CD4-positive, alpha-beta T cell treated with Interleukin-12 subunit alpha and Interleukin-12 subunit beta, for 1 hour (primary cell): Measurements from ENCODE around the gene ANTXR2.

Experiments used
- DNase-seq: peaks from one replicate; pipeline ENCODE4 v3.0.0-alpha.2; 2020

ANTXR2 gene

GRCh38 chr4:80065601-80066000 lies 7.4 kb downstream of the ANTXR2 start:
- no peak for DNase-seq

DNA sequence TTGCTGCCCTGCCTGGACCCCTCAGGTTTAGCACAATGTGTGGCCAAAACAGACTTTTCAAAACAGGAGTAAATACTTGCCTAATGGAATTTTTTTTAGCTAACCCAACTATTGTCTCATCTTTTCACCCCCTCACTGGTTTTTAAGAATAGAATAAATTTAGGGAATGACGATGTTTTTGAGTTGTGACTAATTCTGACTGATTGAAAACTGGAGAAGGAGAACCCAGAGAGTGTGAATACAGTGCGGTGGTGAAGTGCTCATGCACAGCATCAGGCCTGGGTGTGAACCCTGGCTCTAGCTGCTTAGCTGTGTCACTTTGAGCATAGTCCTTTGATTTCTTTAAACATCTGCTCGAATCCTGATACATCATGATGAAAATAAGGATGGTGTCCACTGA lies 10.5 kb downstream of the ANTXR2 start:
- no peak for DNase-seq

DNA sequence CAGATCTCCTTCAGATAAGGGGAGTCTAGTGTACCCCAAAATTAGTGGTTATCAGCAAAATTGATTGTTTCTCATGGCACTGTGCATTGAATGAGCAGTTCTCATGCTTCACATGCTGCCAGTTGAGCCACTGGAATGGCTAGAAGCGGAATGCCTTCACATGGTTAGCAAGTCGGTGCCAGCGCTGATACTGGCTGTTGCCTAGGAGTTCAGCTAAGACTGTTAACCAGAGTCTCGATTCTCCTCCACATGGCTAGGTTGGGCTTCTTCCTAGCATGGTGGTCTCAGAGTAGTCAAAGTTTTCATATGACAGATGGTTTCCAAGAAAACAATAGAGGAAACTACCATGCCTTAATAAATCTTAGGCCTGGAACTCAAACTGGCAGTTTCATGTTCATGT lies 12.2 kb downstream of the ANTXR2 start:
- DNase-seq = no peak

GRCh38 chr4:80058740-80059139 lies 14.3 kb downstream of the ANTXR2 start:
- DNase-seq = peak; percentile 87

DNA sequence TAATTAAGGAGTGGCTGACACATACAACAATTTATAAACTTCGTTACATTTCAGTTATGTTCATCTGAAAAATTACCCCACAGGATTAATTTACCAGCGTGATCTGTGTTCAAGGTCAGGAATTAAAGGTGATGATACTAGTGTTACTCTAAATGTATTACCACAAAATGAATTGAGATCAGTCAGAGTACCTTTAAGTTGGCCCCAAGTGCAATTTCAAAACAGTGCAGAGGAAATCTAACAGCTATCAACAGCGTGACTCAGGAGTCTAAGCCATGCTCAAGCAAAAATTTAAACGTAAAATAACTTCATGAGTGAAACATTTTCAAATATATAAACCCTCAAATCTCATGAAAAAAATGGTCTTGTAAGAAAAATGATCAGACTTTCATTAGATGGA lies 18.7 kb downstream of the ANTXR2 start:
- DNase-seq = no peak

DNA sequence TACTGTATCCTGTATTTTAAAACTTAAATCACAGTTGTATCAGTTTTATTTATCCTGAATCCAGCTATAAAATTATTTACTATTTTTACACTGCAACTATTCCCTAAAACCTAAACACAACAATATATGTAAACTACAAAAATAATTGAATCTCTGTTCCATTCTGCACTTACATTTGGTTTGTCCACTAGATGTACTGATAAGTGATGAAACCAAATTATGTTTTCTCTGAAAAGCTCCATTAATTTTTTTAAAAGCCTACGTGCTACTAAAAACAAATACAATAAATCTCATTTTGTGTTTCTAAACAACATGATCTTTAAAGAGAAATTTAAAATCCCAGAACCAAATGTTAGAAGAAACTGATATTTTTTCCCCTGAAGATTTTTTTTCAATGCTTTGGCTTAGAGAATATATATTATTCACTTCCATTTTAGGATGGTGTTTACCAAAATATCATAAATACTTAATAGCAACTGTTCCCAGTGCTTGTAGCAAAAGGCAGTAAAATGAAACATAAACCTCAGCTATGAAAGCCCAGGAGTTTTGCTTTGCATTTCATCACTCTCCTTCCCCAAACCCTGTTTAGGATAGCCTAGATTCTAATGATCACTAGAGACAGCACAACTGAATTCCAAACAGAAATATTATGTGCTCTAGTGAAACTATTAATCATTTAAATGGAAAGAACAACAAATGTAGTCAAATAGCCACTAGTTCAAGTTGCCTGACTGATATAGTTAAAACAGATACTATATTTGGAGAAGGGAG lies 19.7 kb downstream of the ANTXR2 start:
- DNase-seq = no peak

DNA sequence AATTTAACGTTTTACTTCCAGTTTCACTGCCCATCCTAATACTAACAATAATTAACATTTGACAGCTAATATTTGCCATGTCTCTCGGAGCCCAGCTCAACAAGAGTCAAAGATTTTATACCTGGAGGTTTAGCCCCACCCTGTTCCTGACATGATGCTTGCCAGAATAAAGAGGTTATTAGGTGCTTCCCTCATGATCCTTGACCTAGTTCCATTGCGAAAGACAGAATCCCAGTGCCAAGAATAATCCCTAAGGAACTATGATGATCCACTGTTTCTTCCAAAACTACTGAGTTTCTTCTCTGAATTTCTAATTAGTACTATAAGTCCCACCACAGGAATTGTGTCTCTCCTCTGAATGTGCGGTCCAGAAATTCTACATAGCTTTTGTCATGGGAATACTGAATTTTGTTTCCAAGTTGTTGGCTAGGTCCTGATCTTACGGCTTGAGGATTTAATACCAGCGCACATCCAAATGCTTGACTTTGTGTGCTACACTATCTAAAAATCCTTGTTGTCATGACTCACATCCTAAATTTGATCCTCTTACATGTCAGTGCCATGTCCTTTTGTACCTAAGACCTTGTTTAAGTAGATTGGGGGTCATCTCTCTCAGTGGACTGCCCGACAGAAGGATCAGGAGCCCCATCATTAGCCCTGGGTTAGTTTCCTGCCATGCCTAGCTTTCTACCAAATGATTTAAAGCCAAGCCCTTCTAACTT lies 23.1 kb downstream of the ANTXR2 start:
- DNase-seq = no peak

DNA sequence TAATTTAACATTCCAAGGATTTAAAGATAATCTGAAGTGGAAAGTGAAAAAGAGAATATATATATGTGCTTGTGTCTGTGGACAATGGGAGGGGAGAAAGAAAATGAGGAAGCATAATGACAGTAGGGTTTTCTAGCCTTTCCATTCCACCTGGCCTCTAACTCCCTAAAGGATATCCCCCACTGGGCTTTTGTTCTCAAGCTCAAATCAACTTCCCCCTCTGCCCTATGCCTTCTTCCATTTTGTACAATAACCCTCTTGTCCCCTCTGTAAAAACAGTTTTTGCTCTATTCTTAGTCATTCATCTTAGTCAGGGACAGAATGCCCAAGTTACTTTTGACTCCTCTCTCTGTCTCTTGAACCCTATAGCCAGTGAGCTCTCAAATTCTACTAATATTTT lies 23.6 kb downstream of the ANTXR2 start:
- no peak for DNase-seq

- DNase-seq = no peak
These were observed 27.2 kb downstream of the ANTXR2 start for GRCh38 chr4:80045786-80046185.

DNA sequence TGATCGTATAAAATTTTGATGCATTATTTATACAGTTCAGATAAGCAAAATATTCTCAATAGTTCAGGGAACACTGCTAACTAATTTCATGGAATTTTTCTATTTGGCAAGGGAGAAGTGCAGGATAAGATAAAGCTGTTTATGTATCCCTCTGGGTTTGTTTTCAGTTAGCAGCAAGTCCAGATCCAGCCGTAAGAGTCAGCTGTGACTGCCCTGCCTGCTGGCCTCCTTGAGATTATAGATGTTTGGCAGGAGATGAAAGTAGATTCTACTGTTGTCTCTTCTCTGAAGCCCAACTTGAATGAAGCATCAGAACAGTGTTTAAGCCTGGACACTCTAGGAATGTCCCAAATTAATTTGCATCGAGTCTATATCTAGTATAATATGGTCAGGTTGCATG lies 29.5 kb downstream of the ANTXR2 start:
- DNase-seq = no peak

GRCh38 chr4:80042821-80043220 lies 30.2 kb downstream of the ANTXR2 start:
- DNase-seq = no peak

- no peak for DNase-seq
These were observed 35.2 kb downstream of the ANTXR2 start for GRCh38 chr4:80037864-80038263.

- DNase-seq = no peak
These were observed 35.9 kb downstream of the ANTXR2 start for GRCh38 chr4:80036949-80037685.

GRCh38 chr4:80036306-80036705 lies 36.7 kb downstream of the ANTXR2 start:
- no peak for DNase-seq

GRCh38 chr4:80035336-80035735 lies 37.7 kb downstream of the ANTXR2 start:
- peak; percentile 40 for DNase-seq

- DNase-seq = no peak
These were observed 39.4 kb downstream of the ANTXR2 start for GRCh38 chr4:80033581-80033980.

- no peak for DNase-seq
These were observed 43.7 kb downstream of the ANTXR2 start for GRCh38 chr4:80029364-80029763.

- DNase-seq = no peak
These were observed 45.4 kb downstream of the ANTXR2 start for GRCh38 chr4:80027611-80028010.

- DNase-seq = no peak
These were observed 46.9 kb downstream of the ANTXR2 start for GRCh38 chr4:80026100-80026499.

DNA sequence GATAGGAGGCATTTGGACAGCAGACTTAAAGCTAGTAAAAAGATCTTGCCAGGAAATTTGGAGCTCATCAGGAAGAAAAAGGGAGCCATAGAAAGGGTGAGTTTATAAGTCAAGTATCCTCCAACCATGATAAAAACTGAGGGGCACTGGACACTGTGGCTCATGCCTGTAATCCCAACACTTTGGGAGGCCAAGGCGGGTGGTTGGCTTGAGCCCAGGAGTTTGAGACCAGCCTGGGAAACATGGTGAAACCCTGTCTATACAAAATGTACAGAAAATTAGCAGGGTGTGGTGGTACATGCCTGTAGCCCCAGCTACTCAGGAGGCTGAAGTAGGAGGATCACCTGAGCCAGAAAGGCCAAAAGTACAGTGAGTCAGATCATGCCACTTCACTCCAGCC lies 48.7 kb downstream of the ANTXR2 start:
- no peak for DNase-seq

GRCh38 chr4:80022282-80022681 lies 50.7 kb downstream of the ANTXR2 start:
- no peak for DNase-seq

DNA sequence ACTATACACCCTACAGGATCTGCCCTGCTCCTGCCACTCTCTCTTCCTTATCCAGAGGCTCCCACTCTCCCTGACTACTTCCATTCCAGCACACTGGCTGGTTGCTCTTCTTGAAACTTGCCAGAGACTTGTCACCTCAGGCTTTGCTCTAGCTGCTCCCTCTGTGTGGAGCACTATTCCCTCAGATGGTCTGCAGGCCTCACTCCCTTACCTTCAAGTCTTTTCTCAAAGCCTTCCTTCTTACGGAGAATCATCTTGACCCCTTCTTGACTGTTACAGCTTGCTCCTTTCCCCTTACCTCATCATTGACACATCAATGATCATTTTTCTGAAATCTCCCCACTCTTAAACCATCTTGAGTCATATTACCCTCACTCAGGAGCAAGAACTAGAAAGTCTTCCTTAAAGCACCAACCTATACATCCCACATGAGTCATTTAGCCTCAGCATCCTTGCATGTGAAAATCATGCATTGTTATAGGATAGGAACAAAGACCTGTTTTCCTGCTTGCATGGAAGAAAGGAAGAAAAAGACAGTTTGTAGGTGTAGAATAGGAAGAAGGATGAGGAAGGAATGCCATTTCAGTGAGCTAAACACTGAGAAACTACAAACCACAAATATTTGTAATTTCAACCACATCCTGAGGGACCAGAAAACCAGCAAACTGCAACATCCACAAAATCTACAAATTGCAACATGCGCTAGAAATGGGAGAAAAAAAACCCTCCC lies 55.7 kb downstream of the ANTXR2 start:
- DNase-seq = peak; percentile 23

- no peak for DNase-seq
These were observed 56.5 kb downstream of the ANTXR2 start for GRCh38 chr4:80016506-80016905.
